Right cardiac atrium (tissue), 5 donors: ENCODE data around the gene PTPA. TPM values are rescaled to one million over a fixed set of nuclear protein-coding genes. Genes with fewer than 3 reads are reported as not detected.

Experiments
- ATAC-seq, 2 donors: fragments of 200-7000 bp; cut with Tn5 transposase; one replicate each; pipeline versions ENCODE4 v1.8.0 to v1.9.1; 2020; ENCODE audit warnings: moderate library complexity in 2 of 2, mild to moderate bottlenecking in 1 of 2
- DNase-seq, 3 donors: peaks; one replicate each; pipeline ENCODE4 v3.0.0-alpha.2; 2020
- H3K27ac ChIP-seq: one replicate; pipeline ENCODE4 v1.5.1; 2013; ENCODE audit warnings: mild to moderate bottlenecking, low read length, control low read depth, moderate library complexity
- H3K27me3 ChIP-seq: one replicate; pipeline ENCODE4 v1.6.1; 2013; ENCODE audit not compliant: control insufficient read depth, insufficient read depth
- H3K4me1 ChIP-seq: one replicate; pipeline ENCODE4 v1.6.1; 2013; ENCODE audit warnings: low read length; ENCODE audit not compliant: control insufficient read depth, insufficient read depth
- H3K4me3 ChIP-seq: one replicate; pipeline ENCODE4 v1.5.1; 2013; ENCODE audit warnings: low read length, control low read depth
- H3K9me3 ChIP-seq: one replicate; pipeline ENCODE4 v1.6.1; 2013; ENCODE audit warnings: low read length; ENCODE audit not compliant: control insufficient read depth
- WGBS: extraction: QIAGEN DNeasy Blood & Tissue Kit; methylation state at CpG from one replicate; pipeline ENCODE4 v1.1.7; 2013; 5-methylcytosine and 5-hydroxymethylcytosine counted together
- intact Hi-C, 4 donors: fragments of 100-400 bp; cut with DNase I; formaldehyde crosslinking; loops; one replicate each; pipeline versions ENCODE4 v1.11.0 to v1.14.0; 2022 to 2023
- polyA plus RNA-seq: library from polyadenylated mRNA; stranded (reverse); fragments of 200-250 nt; gene quantifications from one replicate; pipeline ENCODE4 v1.2.3, GENCODE V29; 2013
- total RNA-seq, 4 donors: library from RNA; stranded (reverse); fragmentation: NEBNext Ultra II Directional; extraction: Animal tissue kit (Norgen Biotek cat#: 25700); gene quantifications; one replicate each; pipeline ENCODE4 v1.2.1, GENCODE V29; 2021
- donor health status: healthy with polysubstance abuse.
- donor health status: DM: no; HTN: yes; CAD: no.
- donor health status: DM: no; HTN: no; CAD: no.
- donor health status: DM: no; HTN: yes; CAD: no; lungs with severe emphysema.
- donor health status: DM: yes; HTN: yes; CAD: no.

The PTPA gene
- total and polyA plus RNA-seq, 5 donors = 115 to 170 (median 147) TPM

- Histone ChIP-seq H3K27ac (no peak overlapping the region), H3K4me3 (no peak overlapping the region), H3K9me3 (no peaks in the 10 kb centered on the region), H3K4me1 (peaks cover 5% of the 10 kb centered on the region), H3K27me3 (no peaks in the 10 kb centered on the region)
- ATAC-seq (no peak), DNase-seq (no peak)
- intact Hi-C loops = no loop called here
- 91% methylated on average over 7 of the region's 7 CpGs for WGBS
Observed at GRCh38 chr9:129084087-129084486, 27.1 kb upstream of the PTPA start.

- no peak for ATAC-seq
- no peak overlapping the region for H3K27ac ChIP-seq
- WGBS = 91% methylated on average over 15 of the region's 15 CpGs
- no peak overlapping the region for H3K4me3 ChIP-seq
- H3K9me3 ChIP-seq = no peaks in the 10 kb centered on the region
- intact Hi-C loops = no loop called here
- no peak for DNase-seq
- no peaks in the 10 kb centered on the region for H3K27me3 ChIP-seq
- no peaks in the 10 kb centered on the region for H3K4me1 ChIP-seq
Observed at GRCh38 chr9:129089246-129089645, 22.0 kb upstream of the PTPA start.

- DNase-seq (peak in 1 of 3 donors; percentile 32), ATAC-seq (peak in 1 of 2 donors; percentile 2)
- 84% methylated on average over 20 of the region's 20 CpGs for WGBS
- H3K27me3 ChIP-seq = no peaks in the 10 kb centered on the region
- H3K27ac ChIP-seq = no peak overlapping the region
- no peaks in the 10 kb centered on the region for H3K4me1 ChIP-seq
- no peak overlapping the region for H3K4me3 ChIP-seq
- intact Hi-C loops = no loop called here
- H3K9me3 ChIP-seq = no peaks in the 10 kb centered on the region
Observed at GRCh38 chr9:129093602-129094386, 17.4 kb upstream of the PTPA start.

- no peak for DNase-seq
- 85% methylated on average over 13 of the region's 13 CpGs for WGBS
- intact Hi-C loops = no loop called here
- ATAC-seq = peak; percentile 18 to 38
- no peak overlapping the region for H3K27ac ChIP-seq
- H3K9me3 ChIP-seq = no peaks in the 10 kb centered on the region
- no peak overlapping the region for H3K4me3 ChIP-seq
- no peaks in the 10 kb centered on the region for H3K4me1 ChIP-seq
- H3K27me3 ChIP-seq = no peaks in the 10 kb centered on the region
Observed at GRCh38 chr9:129094387-129095169, 16.6 kb upstream of the PTPA start.

- Histone ChIP-seq H3K9me3 (no peaks in the 10 kb centered on the region), H3K4me1 (no peaks in the 10 kb centered on the region), H3K4me3 (no peak overlapping the region), H3K27ac (no peak overlapping the region), H3K27me3 (no peaks in the 10 kb centered on the region)
- intact Hi-C loops = no loop called here
- WGBS = 96% methylated on average over 21 of the region's 21 CpGs
- peak in 1 of 3 donors; percentile 51 for DNase-seq
- peak in 1 of 2 donors; percentile 4 for ATAC-seq
Observed at GRCh38 chr9:129095170-129095667, 16.0 kb upstream of the PTPA start.

- ATAC-seq (no peak), DNase-seq (peak in 1 of 3 donors; percentile 43)
- Histone ChIP-seq H3K4me3 (no peak overlapping the region), H3K27me3 (no peaks in the 10 kb centered on the region), H3K4me1 (no peaks in the 10 kb centered on the region), H3K27ac (no peak overlapping the region), H3K9me3 (no peaks in the 10 kb centered on the region)
- intact Hi-C loops = no loop called here
- WGBS = 93% methylated on average over 12 of the region's 12 CpGs
Observed at GRCh38 chr9:129095908-129096307, 15.3 kb upstream of the PTPA start.

- no peaks in the 10 kb centered on the region for H3K9me3 ChIP-seq
- WGBS = 95% methylated on average over 16 of the region's 16 CpGs
- no peaks in the 10 kb centered on the region for H3K4me1 ChIP-seq
- no peaks in the 10 kb centered on the region for H3K27me3 ChIP-seq
- H3K27ac ChIP-seq = no peak overlapping the region
- DNase-seq = peak in 1 of 3 donors; percentile 33
- intact Hi-C loops = no loop called here
- no peak for ATAC-seq
- no peak overlapping the region for H3K4me3 ChIP-seq
Observed at GRCh38 chr9:129097671-129098306, 13.4 kb upstream of the PTPA start.

GRCh38 chr9:129098328-129098727 is 12.9 kb upstream of the PTPA start:
- Histone ChIP-seq H3K4me1 (no peaks in the 10 kb centered on the region), H3K27ac (no peak overlapping the region), H3K27me3 (no peaks in the 10 kb centered on the region), H3K9me3 (no peaks in the 10 kb centered on the region), H3K4me3 (no peak overlapping the region)
- DNase-seq = peak in 1 of 3 donors; percentile 28
- intact Hi-C loops = no loop called here
- 92% methylated on average over 11 of the region's 11 CpGs for WGBS
- ATAC-seq = no peak

- no peaks in the 10 kb centered on the region for H3K9me3 ChIP-seq
- WGBS = 70% methylated on average over 28 of the region's 28 CpGs
- H3K4me3 ChIP-seq = no peak overlapping the region
- no peaks in the 10 kb centered on the region for H3K27me3 ChIP-seq
- no peak for ATAC-seq
- peak in 1 of 3 donors; percentile 39 for DNase-seq
- H3K27ac ChIP-seq = no peak overlapping the region
- H3K4me1 ChIP-seq = no peaks in the 10 kb centered on the region
- intact Hi-C loops = no loop called here
Observed at GRCh38 chr9:129100383-129101169, 10.6 kb upstream of the PTPA start.

GRCh38 chr9:129101279-129101678 is 9.9 kb upstream of the PTPA start:
- DNase-seq (peak in 1 of 3 donors; percentile 18), ATAC-seq (no peak)
- Histone ChIP-seq H3K4me1 (no peaks in the 10 kb centered on the region), H3K4me3 (no peak overlapping the region), H3K27me3 (no peaks in the 10 kb centered on the region), H3K27ac (no peak overlapping the region), H3K9me3 (no peaks in the 10 kb centered on the region)
- intact Hi-C loops = no loop called here
- 89% methylated on average over 7 of the region's 7 CpGs for WGBS
